GM23338 (cell line): ENCODE measurements around the gene AIP. TPM values are rescaled to one million over a fixed set of nuclear protein-coding genes. Genes with fewer than 3 reads are reported as not detected.

Experiments
- ATAC-seq: fragments of 200-7000 bp; cut with Tn5 transposase; 3 replicates; pipeline ENCODE4 v1.9.1; 2020
- DNase-seq: peaks from one replicate; pipeline ENCODE4 v3.0.0-alpha.2; 2015; ENCODE audit warnings: low spot score
- H2AFZ ChIP-seq: fragments of 200-600 bp; sonication (generic); 2 replicates; pipeline ENCODE4 v1.8.0; 2016; ENCODE audit warnings: antibody characterized with exemption, mild to moderate bottlenecking, moderate library complexity
- H3F3A ChIP-seq: fragments of 200-600 bp; sonication (generic); replicated peaks from 2 replicates; pipeline ENCODE4 v1.8.0; 2017; ENCODE audit warnings: antibody characterized with exemption, mixed run types, low read depth
- H3K27ac ChIP-seq: fragments of 200-600 bp; sonication (generic); 2 replicates; pipeline ENCODE4 v1.6.1; 2016; ENCODE audit warnings: low read depth
- H3K27me3 ChIP-seq: fragments of 200-600 bp; sonication (generic); 2 replicates; pipeline ENCODE4 v1.8.0; 2016; ENCODE audit warnings: mild to moderate bottlenecking, mixed run types, moderate library complexity; ENCODE audit not compliant: insufficient read depth
- H3K36me3 ChIP-seq: fragments of 200-600 bp; sonication (generic); 2 replicates; pipeline ENCODE4 v1.8.0; 2016; ENCODE audit warnings: mild to moderate bottlenecking; ENCODE audit not compliant: insufficient read depth
- H3K4me1 ChIP-seq: fragments of 200-600 bp; sonication (generic); 2 replicates; pipeline ENCODE4 v1.8.0; 2016; ENCODE audit warnings: mild to moderate bottlenecking, moderate library complexity; ENCODE audit not compliant: insufficient read depth
- H3K4me2 ChIP-seq: fragments of 200-600 bp; sonication (generic); 2 replicates; pipeline ENCODE4 v1.7.1; 2017; ENCODE audit warnings: mixed run types
- H3K4me3 ChIP-seq: fragments of 200-600 bp; sonication (generic); 2 replicates; pipeline ENCODE4 v1.6.1; 2016; ENCODE audit warnings: mixed run types
- H3K79me2 ChIP-seq: fragments of 200-600 bp; sonication (generic); replicated peaks from 2 replicates; pipeline ENCODE4 v1.8.0; 2017; ENCODE audit warnings: mild to moderate bottlenecking; ENCODE audit not compliant: insufficient read depth
- H3K9me2 ChIP-seq: fragments of 200-600 bp; sonication (generic); 2 replicates; pipeline ENCODE4 v1.8.0; 2017; ENCODE audit not compliant: insufficient read depth
- H4K20me1 ChIP-seq: fragments of 200-600 bp; sonication (generic); replicated peaks from 2 replicates; pipeline ENCODE4 v1.8.0; 2017; ENCODE audit warnings: mild to moderate bottlenecking; ENCODE audit not compliant: insufficient read depth
- H3K27ac Mint-ChIP-seq: 2 replicates; pipeline ENCODE4 v1.8.0; 2020; ENCODE audit warnings: inconsistent platforms, mild to moderate bottlenecking, moderate library complexity, mixed read lengths
- H3K27me3 Mint-ChIP-seq: 3 replicates; pipeline ENCODE4 v1.8.0; 2022; ENCODE audit warnings: low read depth, mild to moderate bottlenecking, moderate library complexity, mixed read lengths, inconsistent platforms; ENCODE audit not compliant: insufficient read depth, poor library complexity
- H3K36me3 Mint-ChIP-seq: 3 replicates; pipeline ENCODE4 v1.8.0; 2021; ENCODE audit warnings: low read depth, mild to moderate bottlenecking, inconsistent platforms, moderate library complexity, mixed read lengths
- H3K4me1 Mint-ChIP-seq: 3 replicates; pipeline ENCODE4 v1.8.0; 2020; ENCODE audit warnings: mild to moderate bottlenecking, inconsistent platforms, mixed read lengths
- H3K4me3 Mint-ChIP-seq: 3 replicates; pipeline ENCODE4 v1.8.0; 2021; ENCODE audit warnings: moderate library complexity, mild to moderate bottlenecking, inconsistent platforms, mixed read lengths
- H3K9me3 Mint-ChIP-seq: 3 replicates; pipeline ENCODE4 v1.8.0; 2020; ENCODE audit warnings: moderate library complexity, mild to moderate bottlenecking, inconsistent platforms, mixed read lengths
- CREB1 ChIP-seq: fragments of 250-450 bp; sonication (Bioruptor Pico); IDR thresholded peaks from 2 replicates; pipeline ENCODE4 v1.5.0; 2020; ENCODE audit warnings: low read depth, mild to moderate bottlenecking, moderate library complexity
- EZH2phosphoT487 ChIP-seq: fragments of 200-600 bp; sonication (generic); IDR thresholded peaks from one replicate; pipeline ENCODE4 v1.8.1; 2018; ENCODE audit warnings: antibody characterized with exemption; ENCODE audit not compliant: unreplicated experiment
- JUNB ChIP-seq: IDR thresholded peaks from one replicate; pipeline ENCODE4 v1.6.1; 2016; ENCODE audit warnings: antibody characterized with exemption; ENCODE audit not compliant: unreplicated experiment
- POLR2AphosphoS5 ChIP-seq: IDR thresholded peaks from 2 replicates; pipeline ENCODE4 v1.6.1; 2016; ENCODE audit warnings: antibody characterized with exemption, low read depth
- STAT1 ChIP-seq: IDR thresholded peaks from one replicate; pipeline ENCODE4 v1.6.1; 2016; ENCODE audit warnings: antibody characterized with exemption; ENCODE audit not compliant: unreplicated experiment
- ZNF331 ChIP-seq: fragments of 250-450 bp; sonication (Bioruptor Pico); IDR thresholded peaks from 2 replicates; pipeline ENCODE4 v1.5.0; 2020; ENCODE audit warnings: low read depth, mild to moderate bottlenecking, moderate library complexity
- polyA plus RNA-seq: library from polyadenylated mRNA; unstranded; fragments of >200 nt; fragmentation: Nextera tagmentation; extraction: Ambion mirVana; gene quantifications from 2 replicates; pipeline ENCODE4 v1.2.1, GENCODE V29; 2016
- total RNA-seq: library from RNA; depleted of rRNA; stranded (reverse); fragments of >200 nt; shearing (Covaris generic); gene quantifications from 2 replicates; pipeline ENCODE4 v1.2.3, GENCODE V29; 2014
- TF ChIP-seq, protein P1 (sequence below): fragments of 250-450 bp; sonication (Bioruptor Pico); IDR thresholded peaks from 2 replicates; pipeline ENCODE4 v1.5.0; 2020; ENCODE audit warnings: mild to moderate bottlenecking, moderate library complexity
- TF ChIP-seq, protein P2 (sequence below): IDR thresholded peaks from one replicate; pipeline ENCODE4 v1.6.1; 2018; ENCODE audit warnings: antibody characterized with exemption; ENCODE audit not compliant: unreplicated experiment
- TF ChIP-seq, protein P3 (sequence below): IDR thresholded peaks from 2 replicates; pipeline ENCODE4 v1.6.1; 2016; ENCODE audit warnings: antibody characterized with exemption

AIP gene
- total and polyA plus RNA-seq, 2 experiments from 2014 or later, result 29.1 to 32.1 TPM

DNA sequence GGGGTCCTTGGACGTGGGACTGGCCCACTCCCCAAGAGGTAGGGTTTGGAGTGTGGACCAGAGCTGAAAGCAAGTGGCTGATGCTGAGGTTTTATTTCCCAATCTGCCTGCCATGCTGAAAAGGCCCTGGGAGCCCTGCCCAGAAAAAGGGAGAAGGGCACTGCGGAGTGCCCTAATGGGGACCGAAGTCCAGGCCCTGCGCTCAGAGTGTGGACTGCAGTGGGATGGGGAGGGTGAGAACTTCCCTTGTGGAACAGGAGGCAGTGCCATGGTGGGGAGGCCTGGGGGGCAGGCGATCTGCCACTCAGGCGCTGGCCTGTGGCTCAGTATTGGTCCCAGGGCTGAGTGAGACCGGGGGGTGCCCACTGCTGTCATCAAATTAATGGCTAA is 34.6 kb upstream of the AIP start:
- Histone ChIP-seq H3F3A (no peaks in the 10 kb centered on the region), H3K4me3 (no peak overlapping the region), H3K27me3 (no peaks in the 10 kb centered on the region), H3K4me2 (no peak overlapping the region), H3K4me1 (0 out of 2 replicates have a peak, but pooled peaks cover 3% of the 10 kb centered on the region), H3K27ac (no peak overlapping the region), H3K36me3 (no peaks in the 10 kb centered on the region), H4K20me1 (no peaks in the 10 kb centered on the region), H2AFZ (no peak overlapping the region), H3K9me2 (no peaks in the 10 kb centered on the region), H3K79me2 (no peaks in the 10 kb centered on the region)
- Mint-ChIP-seq H3K4me1 (no peaks in the 10 kb centered on the region), H3K4me3 (no peak overlapping the region), H3K27ac (no peak overlapping the region), H3K27me3 (peaks cover 24% of the 10 kb centered on the region), H3K9me3 (no peaks in the 10 kb centered on the region), H3K36me3 (no peaks in the 10 kb centered on the region)
- TF ChIP-seq ZNF331 (CRISPR knock-in tag), result no peak
- ATAC-seq, result no peak
- no peak for DNase-seq

DNA sequence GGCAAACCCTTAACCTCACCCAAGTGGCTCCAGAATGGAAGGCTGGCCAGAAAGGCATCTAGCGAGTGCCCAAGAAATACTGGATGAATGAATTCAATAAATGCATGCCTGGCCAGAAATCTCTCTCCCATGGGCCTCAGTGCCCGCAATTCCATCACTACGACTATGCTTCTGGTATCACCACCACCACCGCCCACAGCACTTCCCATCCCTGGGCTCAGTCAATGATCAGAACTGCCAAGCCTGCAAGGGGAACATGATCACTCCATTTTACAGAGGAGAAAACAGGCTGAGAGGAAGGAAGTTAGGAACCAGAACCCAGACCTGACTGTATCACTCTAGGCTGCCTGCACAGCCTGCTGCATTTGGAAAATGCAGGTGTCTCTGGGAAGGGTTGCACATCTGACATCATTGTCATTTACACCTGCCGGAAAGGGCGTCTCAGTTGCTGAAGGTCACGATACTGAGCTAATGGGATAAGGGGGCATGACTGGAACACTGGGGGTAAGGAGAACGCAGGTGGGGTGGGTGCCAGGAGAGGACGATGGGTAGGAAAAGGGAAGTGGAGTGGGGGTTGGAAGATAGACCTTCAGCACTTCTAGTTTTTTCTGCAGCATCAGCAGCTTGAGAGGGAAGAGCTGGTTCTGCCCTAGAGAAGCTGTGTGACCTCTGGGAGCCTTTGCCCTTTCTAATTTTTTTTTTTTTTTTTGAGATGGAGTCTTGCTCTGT is 33.5 kb upstream of the AIP start:
- H3K4me1 ChIP-seq, result 0 out of 2 replicates have a peak, but pooled peaks cover under 1% of the 10 kb centered on the region
- no peaks in the 10 kb centered on the region for H3K27me3 ChIP-seq
- no peaks in the 10 kb centered on the region for H3K36me3 Mint-ChIP-seq
- H3K4me2 ChIP-seq, result no peak overlapping the region
- H3K4me3 ChIP-seq, result no peak overlapping the region
- ATAC-seq (no peak), DNase-seq (no peak)
- peaks cover 20% of the 10 kb centered on the region for H3K27me3 Mint-ChIP-seq
- H3K36me3 ChIP-seq, result no peaks in the 10 kb centered on the region
- H3K9me3 Mint-ChIP-seq, result no peaks in the 10 kb centered on the region
- H3K4me3 Mint-ChIP-seq, result no peak overlapping the region
- no peaks in the 10 kb centered on the region for H4K20me1 ChIP-seq
- no peak overlapping the region for H2AFZ ChIP-seq
- no peaks in the 10 kb centered on the region for H3K9me2 ChIP-seq
- H3K4me1 Mint-ChIP-seq, result no peaks in the 10 kb centered on the region
- no peaks in the 10 kb centered on the region for H3F3A ChIP-seq
- H3K27ac Mint-ChIP-seq, result no peak overlapping the region
- H3K27ac ChIP-seq, result no peak overlapping the region
- no peaks in the 10 kb centered on the region for H3K79me2 ChIP-seq
- TF ChIP-seq, protein P1, sequence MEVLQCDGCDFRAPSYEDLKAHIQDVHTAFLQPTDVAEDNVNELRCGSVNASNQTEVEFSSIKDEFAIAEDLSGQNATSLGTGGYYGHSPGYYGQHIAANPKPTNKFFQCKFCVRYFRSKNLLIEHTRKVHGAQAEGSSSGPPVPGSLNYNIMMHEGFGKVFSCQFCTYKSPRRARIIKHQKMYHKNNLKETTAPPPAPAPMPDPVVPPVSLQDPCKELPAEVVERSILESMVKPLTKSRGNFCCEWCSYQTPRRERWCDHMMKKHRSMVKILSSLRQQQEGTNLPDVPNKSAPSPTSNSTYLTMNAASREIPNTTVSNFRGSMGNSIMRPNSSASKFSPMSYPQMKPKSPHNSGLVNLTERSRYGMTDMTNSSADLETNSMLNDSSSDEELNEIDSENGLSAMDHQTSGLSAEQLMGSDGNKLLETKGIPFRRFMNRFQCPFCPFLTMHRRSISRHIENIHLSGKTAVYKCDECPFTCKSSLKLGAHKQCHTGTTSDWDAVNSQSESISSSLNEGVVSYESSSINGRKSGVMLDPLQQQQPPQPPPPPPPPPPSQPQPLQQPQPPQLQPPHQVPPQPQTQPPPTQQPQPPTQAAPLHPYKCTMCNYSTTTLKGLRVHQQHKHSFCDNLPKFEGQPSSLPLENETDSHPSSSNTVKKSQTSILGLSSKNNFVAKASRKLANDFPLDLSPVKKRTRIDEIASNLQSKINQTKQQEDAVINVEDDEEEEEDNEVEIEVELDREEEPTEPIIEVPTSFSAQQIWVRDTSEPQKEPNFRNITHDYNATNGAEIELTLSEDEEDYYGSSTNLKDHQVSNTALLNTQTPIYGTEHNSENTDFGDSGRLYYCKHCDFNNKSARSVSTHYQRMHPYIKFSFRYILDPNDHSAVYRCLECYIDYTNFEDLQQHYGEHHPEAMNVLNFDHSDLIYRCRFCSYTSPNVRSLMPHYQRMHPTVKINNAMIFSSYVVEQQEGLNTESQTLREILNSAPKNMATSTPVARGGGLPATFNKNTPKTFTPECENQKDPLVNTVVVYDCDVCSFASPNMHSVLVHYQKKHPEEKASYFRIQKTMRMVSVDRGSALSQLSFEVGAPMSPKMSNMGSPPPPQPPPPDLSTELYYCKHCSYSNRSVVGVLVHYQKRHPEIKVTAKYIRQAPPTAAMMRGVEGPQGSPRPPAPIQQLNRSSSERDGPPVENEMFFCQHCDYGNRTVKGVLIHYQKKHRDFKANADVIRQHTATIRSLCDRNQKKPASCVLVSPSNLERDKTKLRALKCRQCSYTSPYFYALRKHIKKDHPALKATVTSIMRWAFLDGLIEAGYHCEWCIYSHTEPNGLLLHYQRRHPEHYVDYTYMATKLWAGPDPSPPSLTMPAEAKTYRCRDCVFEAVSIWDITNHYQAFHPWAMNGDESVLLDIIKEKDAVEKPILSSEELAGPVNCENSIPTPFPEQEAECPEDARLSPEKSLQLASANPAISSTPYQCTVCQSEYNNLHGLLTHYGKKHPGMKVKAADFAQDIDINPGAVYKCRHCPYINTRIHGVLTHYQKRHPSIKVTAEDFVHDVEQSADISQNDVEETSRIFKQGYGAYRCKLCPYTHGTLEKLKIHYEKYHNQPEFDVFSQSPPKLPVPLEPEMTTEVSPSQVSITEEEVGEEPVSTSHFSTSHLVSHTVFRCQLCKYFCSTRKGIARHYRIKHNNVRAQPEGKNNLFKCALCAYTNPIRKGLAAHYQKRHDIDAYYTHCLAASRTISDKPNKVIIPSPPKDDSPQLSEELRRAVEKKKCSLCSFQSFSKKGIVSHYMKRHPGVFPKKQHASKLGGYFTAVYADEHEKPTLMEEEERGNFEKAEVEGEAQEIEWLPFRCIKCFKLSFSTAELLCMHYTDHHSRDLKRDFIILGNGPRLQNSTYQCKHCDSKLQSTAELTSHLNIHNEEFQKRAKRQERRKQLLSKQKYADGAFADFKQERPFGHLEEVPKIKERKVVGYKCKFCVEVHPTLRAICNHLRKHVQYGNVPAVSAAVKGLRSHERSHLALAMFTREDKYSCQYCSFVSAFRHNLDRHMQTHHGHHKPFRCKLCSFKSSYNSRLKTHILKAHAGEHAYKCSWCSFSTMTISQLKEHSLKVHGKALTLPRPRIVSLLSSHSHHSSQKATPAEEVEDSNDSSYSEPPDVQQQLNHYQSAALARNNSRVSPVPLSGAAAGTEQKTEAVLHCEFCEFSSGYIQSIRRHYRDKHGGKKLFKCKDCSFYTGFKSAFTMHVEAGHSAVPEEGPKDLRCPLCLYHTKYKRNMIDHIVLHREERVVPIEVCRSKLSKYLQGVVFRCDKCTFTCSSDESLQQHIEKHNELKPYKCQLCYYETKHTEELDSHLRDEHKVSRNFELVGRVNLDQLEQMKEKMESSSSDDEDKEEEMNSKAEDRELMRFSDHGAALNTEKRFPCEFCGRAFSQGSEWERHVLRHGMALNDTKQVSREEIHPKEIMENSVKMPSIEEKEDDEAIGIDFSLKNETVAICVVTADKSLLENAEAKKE (CRISPR knock-in tag), result no peak
- TF ChIP-seq ZNF331 (CRISPR knock-in tag) (no peak), JUNB (no peak), POLR2AphosphoS5 (no peak), CREB1 (CRISPR knock-in tag) (no peak), EZH2phosphoT487 (no peak), STAT1 (no peak)
- TF ChIP-seq, protein P2, sequence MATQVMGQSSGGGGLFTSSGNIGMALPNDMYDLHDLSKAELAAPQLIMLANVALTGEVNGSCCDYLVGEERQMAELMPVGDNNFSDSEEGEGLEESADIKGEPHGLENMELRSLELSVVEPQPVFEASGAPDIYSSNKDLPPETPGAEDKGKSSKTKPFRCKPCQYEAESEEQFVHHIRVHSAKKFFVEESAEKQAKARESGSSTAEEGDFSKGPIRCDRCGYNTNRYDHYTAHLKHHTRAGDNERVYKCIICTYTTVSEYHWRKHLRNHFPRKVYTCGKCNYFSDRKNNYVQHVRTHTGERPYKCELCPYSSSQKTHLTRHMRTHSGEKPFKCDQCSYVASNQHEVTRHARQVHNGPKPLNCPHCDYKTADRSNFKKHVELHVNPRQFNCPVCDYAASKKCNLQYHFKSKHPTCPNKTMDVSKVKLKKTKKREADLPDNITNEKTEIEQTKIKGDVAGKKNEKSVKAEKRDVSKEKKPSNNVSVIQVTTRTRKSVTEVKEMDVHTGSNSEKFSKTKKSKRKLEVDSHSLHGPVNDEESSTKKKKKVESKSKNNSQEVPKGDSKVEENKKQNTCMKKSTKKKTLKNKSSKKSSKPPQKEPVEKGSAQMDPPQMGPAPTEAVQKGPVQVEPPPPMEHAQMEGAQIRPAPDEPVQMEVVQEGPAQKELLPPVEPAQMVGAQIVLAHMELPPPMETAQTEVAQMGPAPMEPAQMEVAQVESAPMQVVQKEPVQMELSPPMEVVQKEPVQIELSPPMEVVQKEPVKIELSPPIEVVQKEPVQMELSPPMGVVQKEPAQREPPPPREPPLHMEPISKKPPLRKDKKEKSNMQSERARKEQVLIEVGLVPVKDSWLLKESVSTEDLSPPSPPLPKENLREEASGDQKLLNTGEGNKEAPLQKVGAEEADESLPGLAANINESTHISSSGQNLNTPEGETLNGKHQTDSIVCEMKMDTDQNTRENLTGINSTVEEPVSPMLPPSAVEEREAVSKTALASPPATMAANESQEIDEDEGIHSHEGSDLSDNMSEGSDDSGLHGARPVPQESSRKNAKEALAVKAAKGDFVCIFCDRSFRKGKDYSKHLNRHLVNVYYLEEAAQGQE, result no peak
- TF ChIP-seq, protein P3, sequence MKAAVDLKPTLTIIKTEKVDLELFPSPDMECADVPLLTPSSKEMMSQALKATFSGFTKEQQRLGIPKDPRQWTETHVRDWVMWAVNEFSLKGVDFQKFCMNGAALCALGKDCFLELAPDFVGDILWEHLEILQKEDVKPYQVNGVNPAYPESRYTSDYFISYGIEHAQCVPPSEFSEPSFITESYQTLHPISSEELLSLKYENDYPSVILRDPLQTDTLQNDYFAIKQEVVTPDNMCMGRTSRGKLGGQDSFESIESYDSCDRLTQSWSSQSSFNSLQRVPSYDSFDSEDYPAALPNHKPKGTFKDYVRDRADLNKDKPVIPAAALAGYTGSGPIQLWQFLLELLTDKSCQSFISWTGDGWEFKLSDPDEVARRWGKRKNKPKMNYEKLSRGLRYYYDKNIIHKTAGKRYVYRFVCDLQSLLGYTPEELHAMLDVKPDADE, result no peak
